Activated CD4-positive, alpha-beta T cell treated with anti-CD3 and anti-CD28 coated beads, Interleukin-2, amount 10 ng/mL, durations not matched to agents 24 days and 14 days (primary cell): ENCODE data around the gene ZBTB7A. TPM values are rescaled to one million over a fixed set of nuclear protein-coding genes. Genes with fewer than 3 reads are reported as not detected.
A peak's percentile ranks its signal among the peaks of the same experiment; 100 is the strongest.

ENCODE experiments used
- DNase-seq: peaks from one replicate; pipeline ENCODE4 v3.0.0; 2022
- H3K27ac Mint-ChIP-seq: one replicate; pipeline ENCODE4 v1.8.0; 2022; ENCODE audit warnings: mild to moderate bottlenecking, mixed read lengths
- H3K27me3 Mint-ChIP-seq: one replicate; pipeline ENCODE4 v1.8.0; 2022; ENCODE audit warnings: mixed read lengths
- H3K36me3 Mint-ChIP-seq: one replicate; pipeline ENCODE4 v1.8.0; 2022; ENCODE audit warnings: low read depth, mild to moderate bottlenecking, mixed read lengths
- H3K4me1 Mint-ChIP-seq: one replicate; pipeline ENCODE4 v1.8.0; 2021; ENCODE audit warnings: mixed read lengths
- H3K4me3 Mint-ChIP-seq: one replicate; pipeline ENCODE4 v1.8.0; 2022; ENCODE audit warnings: mild to moderate bottlenecking, moderate library complexity, mixed read lengths
- H3K9me3 Mint-ChIP-seq: one replicate; pipeline ENCODE4 v1.8.0; 2021; ENCODE audit warnings: mixed read lengths
- intact Hi-C: fragments of 100-400 bp; cut with micrococcal nuclease; formaldehyde crosslinking; loops from one replicate; pipeline ENCODE4 v1.15.1; 2023
- total RNA-seq: library from RNA; stranded (reverse); gene quantifications from 2 replicates; pipeline ENCODE4 v1.2.3, GENCODE V29; 2022

ZBTB7A gene
- 35.8 and 39.6 TPM in 2 replicates for total RNA-seq

GRCh38 chr19:4066682-4067395, at the start of gene ZBTB7A:
Gene ZBTB7A (minus strand): TSS chr19:4066899. CDS start chr19:4055232, 11,667 bp downstream.
- peak within 1 kb of the TSS; percentile 86 for H3K27ac Mint-ChIP-seq
- H3K9me3 Mint-ChIP-seq = no peaks in the 10 kb centered on the region
- DNase-seq = peak; percentile 92
- H3K36me3 Mint-ChIP-seq = peaks cover 6% of the 10 kb centered on the region
- peaks cover 25% of the 10 kb centered on the region for H3K4me1 Mint-ChIP-seq
- H3K27me3 Mint-ChIP-seq = no peaks in the 10 kb centered on the region
- intact Hi-C loops = loop anchor here (1.0 to 5.0 kb wide), 7 partner anchors 11 to 180 kb away; partner anchors contain the start of genes MAP2K2, PIAS4 and YJU2
- H3K4me3 Mint-ChIP-seq = peak within 1 kb of the TSS; percentile 82

- intact Hi-C loops = loop anchor here (10.0 kb wide), 1 partner anchor 111 kb away; the partner anchor contains the start of gene PIAS4
- Mint-ChIP-seq H3K27me3 (no peaks in the 10 kb centered on the region), H3K4me1 (peaks cover 24% of the 10 kb centered on the region), H3K27ac (no peak overlapping the region), H3K4me3 (no peak overlapping the region), H3K36me3 (peaks cover 36% of the 10 kb centered on the region), H3K9me3 (no peaks in the 10 kb centered on the region)
- DNase-seq = no peak
Measured at GRCh38 chr19:4115818-4116385, 49.2 kb upstream of the ZBTB7A start.

- H3K4me1 Mint-ChIP-seq = peaks cover 23% of the 10 kb centered on the region
- H3K36me3 Mint-ChIP-seq = peaks cover 42% of the 10 kb centered on the region
- no peaks in the 10 kb centered on the region for H3K27me3 Mint-ChIP-seq
- intact Hi-C loops = loop anchor here (10.0 kb wide), 1 partner anchor 110 kb away; the partner anchor contains the start of gene PIAS4
- peak overlapping the region; percentile 60 for H3K4me3 Mint-ChIP-seq
- peak overlapping the region; percentile 65 for H3K27ac Mint-ChIP-seq
- DNase-seq = peak; percentile 90
- no peaks in the 10 kb centered on the region for H3K9me3 Mint-ChIP-seq
Measured at GRCh38 chr19:4115050-4115817, 48.5 kb upstream of the ZBTB7A start.

GRCh38 chr19:4114181-4114580, 47.5 kb upstream of the ZBTB7A start:
- no peak overlapping the region for H3K4me3 Mint-ChIP-seq
- peak overlapping the region; percentile 20 for H3K27ac Mint-ChIP-seq
- intact Hi-C loops = loop anchor here (10.0 kb wide), 1 partner anchor 109 kb away; the partner anchor contains the start of gene PIAS4

GRCh38 chr19:4113398-4114088, 46.8 kb upstream of the ZBTB7A start:
- no peak overlapping the region for H3K4me3 Mint-ChIP-seq
- H3K27me3 Mint-ChIP-seq = no peaks in the 10 kb centered on the region
- no peaks in the 10 kb centered on the region for H3K9me3 Mint-ChIP-seq
- H3K4me1 Mint-ChIP-seq = peaks cover 32% of the 10 kb centered on the region
- H3K36me3 Mint-ChIP-seq = peaks cover 53% of the 10 kb centered on the region
- H3K27ac Mint-ChIP-seq = peak overlapping the region; percentile 14
- DNase-seq = no peak
- intact Hi-C loops = loop anchor here (10.0 kb wide), 1 partner anchor 109 kb away; the partner anchor contains the start of gene PIAS4

More at GRCh38 chr19:4114181-4114580, 47.5 kb upstream of the ZBTB7A start:
- Mint-ChIP-seq H3K36me3 (peaks cover 48% of the 10 kb centered on the region), H3K9me3 (no peaks in the 10 kb centered on the region), H3K27me3 (no peaks in the 10 kb centered on the region), H3K4me1 (peaks cover 28% of the 10 kb centered on the region)
- DNase-seq = no peak

- H3K4me1 Mint-ChIP-seq = peaks cover 34% of the 10 kb centered on the region
- no peaks in the 10 kb centered on the region for H3K9me3 Mint-ChIP-seq
- DNase-seq = no peak
- H3K27ac Mint-ChIP-seq = no peak overlapping the region
- no peaks in the 10 kb centered on the region for H3K27me3 Mint-ChIP-seq
- intact Hi-C loops = loop anchor here (10.0 kb wide), 1 partner anchor 108 kb away; the partner anchor contains the start of gene PIAS4
- H3K4me3 Mint-ChIP-seq = no peak overlapping the region
- H3K36me3 Mint-ChIP-seq = peaks cover 56% of the 10 kb centered on the region
Measured at GRCh38 chr19:4112367-4112766, 45.7 kb upstream of the ZBTB7A start.

- intact Hi-C loops = no loop called here
- no peak for DNase-seq
- no peak overlapping the region for H3K4me3 Mint-ChIP-seq
- H3K9me3 Mint-ChIP-seq = no peaks in the 10 kb centered on the region
- H3K27ac Mint-ChIP-seq = no peak overlapping the region
- peaks cover 41% of the 10 kb centered on the region for H3K4me1 Mint-ChIP-seq
- no peaks in the 10 kb centered on the region for H3K27me3 Mint-ChIP-seq
- H3K36me3 Mint-ChIP-seq = peaks cover 67% of the 10 kb centered on the region
Measured at GRCh38 chr19:4109626-4109945, 42.9 kb upstream of the ZBTB7A start.

- H3K27me3 Mint-ChIP-seq = no peaks in the 10 kb centered on the region
- intact Hi-C loops = no loop called here
- peaks cover 41% of the 10 kb centered on the region for H3K4me1 Mint-ChIP-seq
- no peaks in the 10 kb centered on the region for H3K9me3 Mint-ChIP-seq
- H3K4me3 Mint-ChIP-seq = peak overlapping the region; percentile 58
- DNase-seq = peak; percentile 84
- peaks cover 65% of the 10 kb centered on the region for H3K36me3 Mint-ChIP-seq
- peak overlapping the region; percentile 85 for H3K27ac Mint-ChIP-seq
Measured at GRCh38 chr19:4108767-4109625, 42.3 kb upstream of the ZBTB7A start.

GRCh38 chr19:4103080-4103433, 36.4 kb upstream of the ZBTB7A start:
- DNase-seq = peak; percentile 67
- peak overlapping the region; percentile 77 for H3K27ac Mint-ChIP-seq
- intact Hi-C loops = loop anchor here (5.0 kb wide), 1 partner anchor 36 kb away; the partner anchor contains the start of gene ZBTB7A
- H3K4me3 Mint-ChIP-seq = no peak overlapping the region
- no peaks in the 10 kb centered on the region for H3K9me3 Mint-ChIP-seq
- peaks cover 37% of the 10 kb centered on the region for H3K36me3 Mint-ChIP-seq
- H3K4me1 Mint-ChIP-seq = peaks cover 27% of the 10 kb centered on the region
- H3K27me3 Mint-ChIP-seq = no peaks in the 10 kb centered on the region

- no peaks in the 10 kb centered on the region for H3K27me3 Mint-ChIP-seq
- peaks cover 35% of the 10 kb centered on the region for H3K36me3 Mint-ChIP-seq
- peaks cover 26% of the 10 kb centered on the region for H3K4me1 Mint-ChIP-seq
- no peak overlapping the region for H3K4me3 Mint-ChIP-seq
- H3K27ac Mint-ChIP-seq = no peak overlapping the region
- H3K9me3 Mint-ChIP-seq = no peaks in the 10 kb centered on the region
- no peak for DNase-seq
- intact Hi-C loops = loop anchor here (5.0 kb wide), 1 partner anchor 35 kb away; the partner anchor contains the start of gene ZBTB7A
Measured at GRCh38 chr19:4102339-4103079, 35.8 kb upstream of the ZBTB7A start.

GRCh38 chr19:4101496-4101770, 34.7 kb upstream of the ZBTB7A start:
- H3K4me1 Mint-ChIP-seq = peaks cover 19% of the 10 kb centered on the region
- peaks cover 35% of the 10 kb centered on the region for H3K36me3 Mint-ChIP-seq
- no peak for DNase-seq
- no peaks in the 10 kb centered on the region for H3K9me3 Mint-ChIP-seq
- no peaks in the 10 kb centered on the region for H3K27me3 Mint-ChIP-seq
- no peak overlapping the region for H3K27ac Mint-ChIP-seq
- intact Hi-C loops = loop anchor here (5.0 kb wide), 1 partner anchor 34 kb away; the partner anchor contains the start of gene ZBTB7A
- no peak overlapping the region for H3K4me3 Mint-ChIP-seq
